Trophoblast cell (in vitro differentiated cells and primary cell): ENCODE measurements around the gene CAPN15.

Experiments
- DNase-seq, 2 donors: peaks; one replicate each; pipeline ENCODE4 v3.0.0-alpha.2; 2016
- H2AFZ ChIP-seq: 2 replicates; pipeline ENCODE4 v1.6.1; 2013; ENCODE audit warnings: low read length, moderate library complexity, mild to moderate bottlenecking; ENCODE audit not compliant: insufficient read depth, poor library complexity
- H2AK5ac ChIP-seq: 2 replicates; pipeline ENCODE4 v1.6.1; 2013; ENCODE audit warnings: mild to moderate bottlenecking, low read length
- H2BK120ac ChIP-seq: 2 replicates; pipeline ENCODE4 v1.6.1; 2013; ENCODE audit warnings: low read length, mild to moderate bottlenecking, moderate library complexity; ENCODE audit not compliant: insufficient read depth, poor library complexity
- H2BK12ac ChIP-seq: 2 replicates; pipeline ENCODE4 v1.6.1; 2013; ENCODE audit warnings: mild to moderate bottlenecking, low read length, moderate library complexity
- H2BK5ac ChIP-seq: 2 replicates; pipeline ENCODE4 v1.6.1; 2013; ENCODE audit warnings: low read length, low read depth, moderate library complexity, mild to moderate bottlenecking; ENCODE audit not compliant: poor library complexity
- H3K14ac ChIP-seq: 2 replicates; pipeline ENCODE4 v1.6.1; 2013; ENCODE audit warnings: mild to moderate bottlenecking, low read length
- H3K18ac ChIP-seq: 2 replicates; pipeline ENCODE4 v1.6.1; 2013; ENCODE audit warnings: mild to moderate bottlenecking, low read length
- H3K23ac ChIP-seq: 2 replicates; pipeline ENCODE4 v1.6.1; 2013; ENCODE audit warnings: low read length
- H3K27ac ChIP-seq: 2 replicates; pipeline ENCODE4 v1.5.1; 2013; ENCODE audit warnings: low read depth, mild to moderate bottlenecking, inconsistent platforms, low read length, moderate library complexity
- H3K27me3 ChIP-seq: 2 replicates; pipeline ENCODE4 v1.6.1; 2013; ENCODE audit warnings: inconsistent platforms, mild to moderate bottlenecking, low read length, moderate library complexity; ENCODE audit not compliant: insufficient read depth
- H3K36me3 ChIP-seq, 2 experiments: 1 replicate in 1 of 2; 2 replicates in 1 of 2; pipeline ENCODE4 v1.6.1; 2013; ENCODE audit warnings: low read length in 2 of 2, mild to moderate bottlenecking in 2 of 2, moderate library complexity in 1 of 2; ENCODE audit not compliant: insufficient read depth in 2 of 2, control insufficient read depth in 1 of 2
- H3K4ac ChIP-seq: 2 replicates; pipeline ENCODE4 v1.6.1; 2013; ENCODE audit warnings: low read depth, mild to moderate bottlenecking, low read length, moderate library complexity
- H3K4me1 ChIP-seq, 2 experiments: 1 replicate in 1 of 2; 2 replicates in 1 of 2; pipeline ENCODE4 v1.6.1; 2013; ENCODE audit warnings: low read length in 2 of 2, mild to moderate bottlenecking in 2 of 2, moderate library complexity in 1 of 2; ENCODE audit not compliant: insufficient read depth in 2 of 2, control insufficient read depth in 1 of 2
- H3K4me2 ChIP-seq: 2 replicates; pipeline ENCODE4 v1.6.1; 2013; ENCODE audit warnings: inconsistent platforms, mild to moderate bottlenecking, low read length, moderate library complexity
- H3K4me3 ChIP-seq: 2 replicates; pipeline ENCODE4 v1.5.1; 2013; ENCODE audit warnings: mild to moderate bottlenecking, low read depth, low read length, inconsistent platforms
- H3K79me1 ChIP-seq: one replicate; pipeline ENCODE4 v1.6.1; 2013; ENCODE audit warnings: low read length
- H3K79me2 ChIP-seq: 2 replicates; pipeline ENCODE4 v1.6.1; 2013; ENCODE audit warnings: low read length, mild to moderate bottlenecking; ENCODE audit not compliant: control insufficient read depth, insufficient read depth, poor library complexity
- H3K9ac ChIP-seq: 2 replicates; pipeline ENCODE4 v1.6.1; 2013; ENCODE audit warnings: mild to moderate bottlenecking, low read length
- H3K9me3 ChIP-seq: 2 replicates; pipeline ENCODE4 v1.6.1; 2013; ENCODE audit warnings: low read depth, mild to moderate bottlenecking, control low read depth, inconsistent platforms, low read length; ENCODE audit not compliant: insufficient read depth
- H4K12ac ChIP-seq: 2 replicates; pipeline ENCODE4 v1.6.1; 2013; ENCODE audit warnings: low read depth, mild to moderate bottlenecking, low read length, moderate library complexity
- H4K8ac ChIP-seq: 2 replicates; pipeline ENCODE4 v1.6.1; 2013; ENCODE audit warnings: low read depth, mild to moderate bottlenecking, low read length, moderate library complexity
- H4K91ac ChIP-seq: one replicate; pipeline ENCODE4 v1.6.1; 2013; ENCODE audit warnings: low read depth, mild to moderate bottlenecking, low read length, moderate library complexity
- WGBS: extraction: QIAGEN DNeasy Blood & Tissue Kit; methylation state at CpG from one replicate; pipeline ENCODE4 v1.1.7; 2013; ENCODE audit warnings: missing lambda C conversion rate; ENCODE audit not compliant: insufficient read length, insufficient coverage; ENCODE audit errors: extremely low coverage; 5-methylcytosine and 5-hydroxymethylcytosine counted together

The CAPN15 gene

DNA sequence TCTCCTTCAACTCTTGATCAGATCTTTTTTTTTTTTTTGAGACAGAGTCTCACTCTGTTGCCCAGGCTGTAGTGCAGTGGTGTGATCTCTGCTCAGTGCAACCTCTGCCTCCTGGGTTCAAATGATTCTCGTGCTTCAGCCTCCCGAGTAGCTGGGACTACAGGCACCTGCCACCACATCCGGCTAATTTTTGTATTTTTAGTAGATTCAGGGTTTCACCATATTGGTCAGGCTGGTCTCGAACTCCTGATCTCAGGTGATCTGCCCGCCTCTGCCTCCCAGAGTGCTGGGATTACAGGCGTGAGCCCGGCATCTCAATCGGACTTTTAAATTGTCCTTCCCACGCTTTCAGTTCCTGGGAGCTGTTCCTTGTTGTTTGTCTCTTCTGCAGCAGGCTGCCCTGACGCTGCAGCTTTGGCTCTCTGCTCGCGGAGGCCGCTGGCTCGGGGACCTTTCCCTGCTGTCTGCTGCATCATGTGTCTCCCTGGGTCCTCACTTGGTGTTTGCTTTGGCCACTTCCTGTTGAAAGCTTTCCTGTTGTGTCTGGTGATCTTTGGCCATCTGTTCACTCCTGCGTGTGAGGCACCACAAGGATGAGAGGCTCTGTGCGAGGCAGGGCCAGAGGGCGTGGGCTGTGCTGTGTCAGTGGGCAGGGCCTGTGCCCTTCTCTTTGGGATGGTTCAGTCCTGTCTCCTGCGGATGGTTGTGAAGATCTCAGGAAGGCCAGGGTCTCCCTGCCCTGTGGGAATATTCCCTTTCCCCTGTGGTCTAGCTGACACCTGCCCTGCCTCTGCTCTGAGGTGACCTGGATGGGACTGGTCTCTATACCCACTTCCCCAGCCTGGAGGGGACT, 18.4 kb upstream of the CAPN15 start:
- H3K14ac ChIP-seq = no peak overlapping the region
- H3K36me3 ChIP-seq = peaks cover 25% of the 10 kb centered on the region in 2 experiments
- no peaks in the 10 kb centered on the region for H3K79me1 ChIP-seq
- no peak overlapping the region for H3K9ac ChIP-seq
- H2BK5ac ChIP-seq = no peak overlapping the region
- no peak overlapping the region for H3K4me2 ChIP-seq
- H3K4me1 ChIP-seq = no peaks in the 10 kb centered on the region
- H3K9me3 ChIP-seq = peaks cover 5% of the 10 kb centered on the region
- H3K18ac ChIP-seq = no peak overlapping the region
- no peak overlapping the region for H4K8ac ChIP-seq
- no peak for DNase-seq
- no peak overlapping the region for H4K12ac ChIP-seq
- no peak overlapping the region for H2BK12ac ChIP-seq
- no peaks in the 10 kb centered on the region for H3K27me3 ChIP-seq
- no CpG with 5 or more reads among the region's 18 CpGs for WGBS
- no peak overlapping the region for H2AK5ac ChIP-seq
- no peak overlapping the region for H3K4me3 ChIP-seq
- H2BK120ac ChIP-seq = no peak overlapping the region
- H3K4ac ChIP-seq = no peak overlapping the region
- no peak overlapping the region for H4K91ac ChIP-seq
- no peak overlapping the region for H3K27ac ChIP-seq
- no peak overlapping the region for H2AFZ ChIP-seq
- H3K23ac ChIP-seq = no peak overlapping the region
- no peaks in the 10 kb centered on the region for H3K79me2 ChIP-seq

DNA sequence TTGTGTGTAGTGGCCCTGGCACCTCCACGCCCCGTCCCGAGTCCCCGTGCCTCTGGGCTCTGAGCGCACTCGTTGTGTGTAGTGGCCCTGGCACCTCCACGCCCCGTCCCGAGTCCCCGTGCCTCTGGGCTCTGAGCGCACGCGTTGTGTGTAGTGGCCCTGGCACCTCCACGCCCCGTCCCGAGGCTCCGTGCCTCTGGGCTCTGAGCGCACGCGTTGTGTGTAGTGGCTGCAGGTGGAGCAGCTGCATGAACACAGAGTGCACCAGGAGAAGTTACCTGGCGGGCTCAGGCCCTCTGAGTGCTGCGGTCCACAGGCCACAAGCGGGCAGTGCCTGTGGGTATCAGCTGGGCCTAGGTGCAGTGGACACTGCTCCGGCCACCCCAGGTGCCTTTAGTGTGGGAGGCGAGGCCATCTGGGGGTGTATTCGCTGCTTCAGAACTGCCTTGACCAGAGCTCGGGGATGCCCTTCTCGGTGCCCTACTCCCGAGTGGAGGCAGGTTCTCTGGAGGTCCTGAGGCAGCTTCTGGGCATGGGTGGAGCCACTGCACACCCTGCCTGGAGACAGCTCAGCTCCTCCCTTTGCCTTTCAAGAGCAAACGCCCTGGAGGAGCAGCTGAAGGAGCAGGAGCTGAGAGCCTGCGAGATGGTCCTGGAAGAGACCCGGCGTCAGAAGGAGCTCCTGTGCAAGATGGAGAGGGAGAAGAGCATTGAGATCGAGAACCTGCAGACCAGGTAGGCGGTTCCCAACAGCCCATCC, 17.3 kb upstream of the CAPN15 start:
- DNase-seq = no peak
- Histone ChIP-seq H3K4ac (no peak overlapping the region), H4K12ac (no peak overlapping the region), H3K27me3 (no peaks in the 10 kb centered on the region), H3K23ac (no peak overlapping the region), H3K4me1 (no peaks in the 10 kb centered on the region), H4K8ac (no peak overlapping the region), H2BK5ac (no peak overlapping the region), H3K36me3 (peaks cover 24 to 29% of the 10 kb centered on the region in 2 experiments), H3K79me2 (no peaks in the 10 kb centered on the region), H3K4me2 (no peak overlapping the region), H3K18ac (no peak overlapping the region), H3K14ac (no peak overlapping the region), H3K9me3 (peaks cover 6% of the 10 kb centered on the region), H2BK120ac (no peak overlapping the region), H2AFZ (no peak overlapping the region), H3K27ac (no peak overlapping the region), H3K9ac (no peak overlapping the region), H3K4me3 (no peak overlapping the region), H2BK12ac (no peak overlapping the region), H2AK5ac (no peak overlapping the region), H4K91ac (no peak overlapping the region), H3K79me1 (no peaks in the 10 kb centered on the region)
- no CpG with 5 or more reads among the region's 35 CpGs for WGBS

GRCh38 chr16:512802-513201, 14.7 kb upstream of the CAPN15 start:
- no CpG with 5 or more reads among the region's 6 CpGs for WGBS
- Histone ChIP-seq H3K36me3 (peaks cover 20 to 33% of the 10 kb centered on the region in 2 experiments), H2BK120ac (no peak overlapping the region), H2AK5ac (no peak overlapping the region), H4K8ac (no peak overlapping the region), H2BK12ac (no peak overlapping the region), H3K79me1 (no peaks in the 10 kb centered on the region), H3K79me2 (no peaks in the 10 kb centered on the region), H3K23ac (no peak overlapping the region), H4K91ac (no peak overlapping the region), H3K27ac (no peak overlapping the region), H3K9ac (no peak overlapping the region), H3K9me3 (peaks cover 9% of the 10 kb centered on the region), H3K4me3 (no peak overlapping the region), H3K4me2 (no peak overlapping the region), H3K4ac (no peak overlapping the region), H3K18ac (no peak overlapping the region), H2BK5ac (no peak overlapping the region), H2AFZ (no peak overlapping the region), H3K14ac (no peak overlapping the region), H3K27me3 (no peaks in the 10 kb centered on the region), H4K12ac (no peak overlapping the region), H3K4me1 (no peaks in the 10 kb centered on the region)
- DNase-seq = no peak

DNA sequence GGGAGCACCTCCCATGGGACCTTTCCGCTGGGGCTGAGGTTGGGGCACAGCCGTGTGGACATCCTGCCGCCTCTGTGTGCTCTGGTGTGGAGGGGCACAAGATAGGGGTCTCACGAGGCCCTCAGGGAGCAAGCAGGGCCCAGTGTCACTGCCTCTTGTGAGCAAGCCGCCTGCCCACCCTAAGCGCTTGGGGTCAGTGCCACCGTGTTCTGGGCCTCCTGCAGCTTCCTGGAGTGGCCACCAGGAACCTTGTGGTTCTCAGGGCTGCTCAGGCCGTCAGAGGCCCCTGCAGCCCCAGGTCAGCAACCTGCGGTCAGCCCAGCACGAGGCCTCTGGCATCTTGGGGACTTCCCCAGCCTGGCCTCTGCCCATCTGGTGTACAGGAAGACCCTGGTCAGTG, 13.6 kb upstream of the CAPN15 start:
- Histone ChIP-seq H3K79me1 (no peaks in the 10 kb centered on the region), H4K12ac (no peak overlapping the region), H3K79me2 (no peaks in the 10 kb centered on the region), H3K27ac (no peak overlapping the region), H3K23ac (no peak overlapping the region), H3K36me3 (peaks cover 23 to 37% of the 10 kb centered on the region in 2 experiments), H4K91ac (no peak overlapping the region), H2BK120ac (no peak overlapping the region), H3K4me3 (no peak overlapping the region), H4K8ac (no peak overlapping the region), H3K9ac (no peak overlapping the region), H3K9me3 (peaks cover 9% of the 10 kb centered on the region), H3K4ac (no peak overlapping the region), H3K4me1 (no peaks in the 10 kb centered on the region), H2AFZ (no peak overlapping the region), H3K18ac (no peak overlapping the region), H3K14ac (no peak overlapping the region), H2BK5ac (no peak overlapping the region), H3K4me2 (no peak overlapping the region), H2AK5ac (no peak overlapping the region), H3K27me3 (no peaks in the 10 kb centered on the region), H2BK12ac (no peak overlapping the region)
- no CpG with 5 or more reads among the region's 10 CpGs for WGBS
- no peak for DNase-seq
